Osteocyte (in vitro differentiated cells): ENCODE results near the gene RAPGEFL1. TPM values are rescaled to one million over a fixed set of nuclear protein-coding genes. Genes with fewer than 3 reads are reported as not detected.
A peak's percentile ranks its signal among the peaks of the same experiment; 100 is the strongest.

Experiments used
- DNase-seq: peaks from one replicate; pipeline ENCODE4 v3.0.0; 2021; ENCODE audit warnings: mixed read lengths; ENCODE audit not compliant: unreplicated experiment; ENCODE audit errors: extremely low spot score
- H3K27ac Mint-ChIP-seq: one replicate; pipeline ENCODE4 v1.8.0; 2021; ENCODE audit warnings: mild to moderate bottlenecking, mixed read lengths; ENCODE audit not compliant: unreplicated experiment
- H3K27me3 Mint-ChIP-seq: one replicate; pipeline ENCODE4 v1.8.0; 2021; ENCODE audit warnings: mixed read lengths; ENCODE audit not compliant: unreplicated experiment
- H3K36me3 Mint-ChIP-seq: one replicate; pipeline ENCODE4 v1.8.0; 2021; ENCODE audit warnings: mixed read lengths; ENCODE audit not compliant: unreplicated experiment
- H3K4me1 Mint-ChIP-seq: one replicate; pipeline ENCODE4 v1.8.0; 2021; ENCODE audit warnings: mixed read lengths; ENCODE audit not compliant: unreplicated experiment
- H3K4me3 Mint-ChIP-seq: one replicate; pipeline ENCODE4 v1.8.0; 2021; ENCODE audit warnings: mild to moderate bottlenecking, moderate library complexity, mixed read lengths; ENCODE audit not compliant: unreplicated experiment
- H3K9me3 Mint-ChIP-seq: one replicate; pipeline ENCODE4 v1.8.0; 2021; ENCODE audit warnings: mixed read lengths; ENCODE audit not compliant: unreplicated experiment
- total RNA-seq: library from RNA; stranded (reverse); gene quantifications from 2 replicates; pipeline ENCODE4 v1.2.1, GENCODE V29; 2021
- TF ChIP-seq, protein P1 (sequence below): fragments of 200-600 bp; sonication (generic); IDR thresholded peaks from 2 replicates; pipeline ENCODE4 v1.5.0; 2021; ENCODE audit warnings: antibody characterized with exemption, mild to moderate bottlenecking, moderate library complexity

Gene RAPGEFL1
- total RNA-seq, 1 donor from 2014 or later, result 6.8 TPM

DNA sequence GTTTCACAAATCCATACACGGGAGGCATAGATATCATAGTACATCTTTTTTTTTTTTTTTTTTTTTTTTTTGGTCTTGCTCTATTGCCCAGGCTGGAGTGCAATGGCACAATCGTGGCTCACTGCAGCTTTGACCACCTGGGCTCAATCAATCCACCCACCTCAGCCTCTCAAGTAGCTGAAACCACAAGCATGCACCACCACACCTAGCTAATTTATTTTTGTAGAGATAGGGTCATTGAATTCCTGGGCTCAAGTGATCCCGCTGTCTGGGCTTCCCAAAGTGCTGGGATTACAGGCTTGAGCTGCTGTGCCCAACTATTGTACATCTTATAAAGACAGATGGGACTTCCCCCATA, 3.5 kb upstream of the RAPGEFL1 start:
- H3K4me1 Mint-ChIP-seq, result peaks cover 9% of the 10 kb centered on the region
- no peaks in the 10 kb centered on the region for H3K27me3 Mint-ChIP-seq
- H3K27ac Mint-ChIP-seq, result no peak overlapping the region
- peaks cover 37% of the 10 kb centered on the region for H3K36me3 Mint-ChIP-seq
- TF ChIP-seq, protein P1, sequence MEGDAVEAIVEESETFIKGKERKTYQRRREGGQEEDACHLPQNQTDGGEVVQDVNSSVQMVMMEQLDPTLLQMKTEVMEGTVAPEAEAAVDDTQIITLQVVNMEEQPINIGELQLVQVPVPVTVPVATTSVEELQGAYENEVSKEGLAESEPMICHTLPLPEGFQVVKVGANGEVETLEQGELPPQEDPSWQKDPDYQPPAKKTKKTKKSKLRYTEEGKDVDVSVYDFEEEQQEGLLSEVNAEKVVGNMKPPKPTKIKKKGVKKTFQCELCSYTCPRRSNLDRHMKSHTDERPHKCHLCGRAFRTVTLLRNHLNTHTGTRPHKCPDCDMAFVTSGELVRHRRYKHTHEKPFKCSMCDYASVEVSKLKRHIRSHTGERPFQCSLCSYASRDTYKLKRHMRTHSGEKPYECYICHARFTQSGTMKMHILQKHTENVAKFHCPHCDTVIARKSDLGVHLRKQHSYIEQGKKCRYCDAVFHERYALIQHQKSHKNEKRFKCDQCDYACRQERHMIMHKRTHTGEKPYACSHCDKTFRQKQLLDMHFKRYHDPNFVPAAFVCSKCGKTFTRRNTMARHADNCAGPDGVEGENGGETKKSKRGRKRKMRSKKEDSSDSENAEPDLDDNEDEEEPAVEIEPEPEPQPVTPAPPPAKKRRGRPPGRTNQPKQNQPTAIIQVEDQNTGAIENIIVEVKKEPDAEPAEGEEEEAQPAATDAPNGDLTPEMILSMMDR, result no peak
- H3K4me3 Mint-ChIP-seq, result no peak overlapping the region
- no peaks in the 10 kb centered on the region for H3K9me3 Mint-ChIP-seq
- DNase-seq, result no peak

DNA sequence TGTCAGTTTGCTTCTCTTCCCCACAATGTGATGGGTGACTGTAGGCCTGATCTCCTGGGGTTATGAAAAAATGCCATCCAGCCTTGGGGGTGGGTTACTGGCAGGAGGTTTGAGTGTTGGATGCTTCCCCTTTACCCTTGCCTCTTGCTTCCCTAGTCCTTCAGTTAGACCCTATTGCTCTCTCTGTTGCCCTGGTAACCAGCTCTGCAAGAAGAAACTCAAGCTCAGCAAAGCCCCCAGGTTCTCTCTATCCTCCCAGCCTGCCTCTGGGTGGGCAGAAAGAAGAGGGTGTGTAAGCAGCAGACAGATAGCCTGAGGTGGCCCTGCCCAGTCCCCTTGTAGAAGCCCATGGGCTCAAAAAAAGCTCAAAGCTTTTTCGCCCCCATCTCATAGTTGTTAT, 2.8 kb upstream of the RAPGEFL1 start:
- TF ChIP-seq, protein P1, result no peak
- Mint-ChIP-seq H3K27ac (no peak overlapping the region), H3K9me3 (no peaks in the 10 kb centered on the region), H3K27me3 (no peaks in the 10 kb centered on the region), H3K4me3 (no peak overlapping the region), H3K4me1 (peaks cover 12% of the 10 kb centered on the region), H3K36me3 (peaks cover 30% of the 10 kb centered on the region)
- DNase-seq, result no peak

DNA sequence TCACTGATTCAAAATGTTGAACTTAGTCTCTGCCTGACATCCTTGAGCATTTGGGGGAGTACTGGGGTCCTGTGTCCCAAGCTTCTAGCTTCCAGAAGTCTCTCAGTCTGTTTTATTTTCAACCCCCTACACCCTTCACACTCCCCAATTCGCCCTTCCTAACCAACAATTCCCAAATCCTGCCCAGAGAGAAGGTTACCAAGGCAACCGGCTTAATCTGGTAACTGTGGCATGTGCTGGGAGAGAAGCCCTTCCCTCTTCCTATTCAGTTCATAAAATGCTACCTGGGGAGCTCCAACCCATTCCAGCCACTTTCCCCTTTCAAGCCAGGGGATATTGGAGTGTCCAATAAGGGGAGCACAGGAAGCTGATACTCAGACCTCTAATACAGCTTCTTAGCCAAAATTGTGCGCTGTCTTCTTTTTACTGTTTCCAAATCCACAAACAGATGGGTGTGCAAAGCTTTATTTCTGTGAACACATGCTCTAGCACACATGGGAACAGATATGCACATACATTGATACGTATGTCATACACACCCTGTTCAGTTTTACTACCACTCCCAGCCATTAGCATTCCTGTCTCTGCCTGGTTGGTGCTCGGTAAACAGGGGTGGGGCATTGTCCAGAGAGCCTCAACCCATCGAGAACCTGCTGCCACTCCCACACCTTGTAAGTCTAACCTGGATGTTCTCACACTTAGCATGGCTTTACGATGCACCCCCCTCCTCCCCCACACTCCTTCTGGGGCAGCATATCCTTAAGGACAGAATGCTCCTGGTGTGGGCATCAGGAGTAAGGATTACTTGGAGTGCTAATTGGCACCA, 1.1 kb upstream of the RAPGEFL1 start:
- H3K27me3 Mint-ChIP-seq, result no peaks in the 10 kb centered on the region
- H3K4me3 Mint-ChIP-seq, result no peak overlapping the region
- H3K4me1 Mint-ChIP-seq, result peaks cover 22% of the 10 kb centered on the region
- peaks cover 22% of the 10 kb centered on the region for H3K36me3 Mint-ChIP-seq
- TF ChIP-seq, protein P1, result no peak
- H3K27ac Mint-ChIP-seq, result no peak overlapping the region
- no peak for DNase-seq
- no peaks in the 10 kb centered on the region for H3K9me3 Mint-ChIP-seq

DNA sequence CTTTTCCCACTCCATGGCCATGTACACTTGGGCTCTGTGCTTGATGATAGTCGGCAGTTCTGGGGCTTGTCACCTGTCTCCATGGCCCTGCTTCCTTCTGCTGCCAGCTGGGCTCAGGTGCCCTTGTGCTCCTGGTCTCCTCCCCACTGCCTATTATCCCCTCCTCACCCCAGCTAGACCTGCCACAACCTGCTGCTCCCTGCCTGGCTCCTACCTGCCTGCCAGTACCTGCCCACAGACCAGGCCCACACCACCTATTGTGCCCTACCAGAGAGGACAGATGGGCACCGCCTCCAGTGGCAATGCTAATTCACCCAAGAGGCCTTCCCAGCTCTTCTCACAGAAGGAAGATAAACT, 538 bp upstream of the RAPGEFL1 start:
- H3K4me1 Mint-ChIP-seq, result peaks cover 22% of the 10 kb centered on the region
- no peaks in the 10 kb centered on the region for H3K27me3 Mint-ChIP-seq
- DNase-seq, result no peak
- no peak overlapping the region for H3K27ac Mint-ChIP-seq
- TF ChIP-seq, protein P1, result no peak
- H3K4me3 Mint-ChIP-seq, result peak overlapping the region; percentile 55
- no peaks in the 10 kb centered on the region for H3K9me3 Mint-ChIP-seq
- peaks cover 17% of the 10 kb centered on the region for H3K36me3 Mint-ChIP-seq

DNA sequence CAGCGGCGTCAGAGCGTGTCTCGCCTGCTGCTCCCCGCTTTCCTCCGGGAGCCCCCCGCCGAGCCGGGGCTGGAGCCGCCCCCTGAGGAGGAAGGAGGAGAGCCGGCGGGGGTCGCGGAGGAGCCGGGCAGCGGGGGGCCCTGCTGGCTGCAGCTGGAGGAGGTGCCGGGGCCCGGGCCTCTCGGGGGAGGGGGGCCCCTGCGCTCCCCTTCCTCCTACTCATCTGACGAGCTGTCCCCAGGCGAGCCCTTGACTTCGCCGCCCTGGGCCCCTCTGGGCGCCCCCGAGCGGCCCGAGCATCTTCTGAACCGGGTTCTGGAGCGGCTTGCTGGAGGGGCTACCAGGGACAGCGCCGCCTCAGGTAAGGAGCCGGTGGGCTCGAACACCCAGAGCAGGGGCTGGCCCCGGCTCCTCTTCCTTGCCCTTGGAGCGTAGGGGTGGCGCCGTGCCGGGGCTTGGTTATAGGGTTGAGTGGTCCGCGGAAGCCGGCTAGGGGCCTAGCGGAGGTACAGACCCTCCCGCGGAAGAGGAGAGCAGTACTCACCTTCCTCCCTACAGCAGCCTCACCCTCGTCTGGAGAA, 841 bp downstream of the RAPGEFL1 start:
- TF ChIP-seq, protein P1, result no peak
- Mint-ChIP-seq H3K9me3 (no peaks in the 10 kb centered on the region), H3K36me3 (peaks cover 12% of the 10 kb centered on the region), H3K4me1 (peaks cover 22% of the 10 kb centered on the region), H3K27me3 (no peaks in the 10 kb centered on the region), H3K27ac (no peak overlapping the region), H3K4me3 (peak overlapping the region; percentile 32)
- no peak for DNase-seq
